GM15510 (cell line): Measurements from ENCODE around the gene ILF3.

Source experiments
- POLR2A ChIP-seq: IDR thresholded peaks from 3 replicates; pipeline ENCODE4 v1.6.1; 2011; ENCODE audit warnings: borderline replicate concordance; ENCODE audit not compliant: insufficient read length; ENCODE audit errors: extremely low read depth

The ILF3 gene

DNA sequence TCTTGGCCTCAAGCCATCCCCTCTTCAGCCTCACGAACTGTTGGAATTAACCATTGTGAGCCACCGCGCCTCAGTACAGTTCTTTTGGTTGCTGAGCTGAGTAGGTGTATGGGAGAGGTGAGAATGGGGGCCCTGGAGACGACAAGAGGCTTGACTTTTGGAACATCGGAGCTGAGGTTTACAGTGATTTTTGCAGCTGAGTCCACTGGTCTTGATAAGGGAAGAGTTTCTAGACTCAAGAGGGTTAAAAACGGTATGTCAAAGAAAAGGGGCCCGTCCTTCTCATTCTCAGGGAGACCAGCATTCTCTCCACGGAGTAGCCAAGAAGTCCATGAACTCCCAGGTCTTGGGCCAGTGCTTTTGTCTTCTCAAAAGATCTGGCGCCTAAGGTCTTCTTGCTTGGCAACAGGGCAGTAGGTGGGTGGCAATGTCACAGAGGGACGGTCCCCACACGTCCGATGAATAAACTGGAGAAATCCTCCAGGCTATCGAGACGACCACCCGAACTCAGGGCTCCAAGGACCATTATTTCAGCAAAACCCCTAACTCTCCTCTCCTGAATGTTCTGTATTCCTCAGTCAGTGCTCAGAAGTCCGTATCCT is 40.7 kb downstream of the ILF3 start:
- no peak for TF ChIP-seq POLR2A

- no peak for TF ChIP-seq POLR2A
Measured at GRCh38 chr19:10695401-10696398, 41.6 kb downstream of the ILF3 start.

DNA sequence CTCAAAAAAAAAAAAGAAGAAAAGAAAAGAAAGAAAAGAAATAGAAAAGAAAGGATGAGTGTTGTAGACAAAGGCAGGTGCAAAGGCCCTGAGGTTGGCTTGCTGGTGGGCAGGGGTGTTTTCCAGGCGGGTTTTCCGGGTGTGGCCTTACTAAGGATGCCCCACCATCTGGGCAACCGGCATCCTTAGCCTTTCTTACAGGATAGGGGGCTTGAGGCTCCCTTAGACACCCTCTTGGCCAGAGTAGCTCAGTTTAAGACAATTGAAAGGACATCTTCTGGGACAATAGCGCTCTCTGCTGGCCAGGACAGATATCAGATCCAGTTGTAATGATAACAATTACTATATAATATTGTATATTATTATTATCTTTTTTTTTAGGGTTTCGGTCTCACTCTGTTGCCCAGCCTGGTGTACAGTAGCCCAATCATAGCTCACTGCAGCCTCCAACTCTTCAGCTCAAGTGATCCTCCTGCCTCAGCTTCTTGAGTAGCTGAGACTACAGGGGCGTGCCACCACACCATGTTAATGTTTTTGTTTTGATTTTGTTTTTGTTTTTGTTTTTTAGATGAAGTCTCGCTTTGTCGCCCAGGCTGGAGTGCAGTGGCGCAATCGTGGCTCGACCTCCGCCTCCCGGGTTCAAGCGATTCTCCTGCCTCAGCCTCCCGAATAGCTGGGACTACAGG is 45.6 kb downstream of the ILF3 start:
- no peak for TF ChIP-seq POLR2A

GRCh38 chr19:10701955-10702525 is 47.9 kb downstream of the ILF3 start:
- no peak for TF ChIP-seq POLR2A

GRCh38 chr19:10706990-10707389 is 52.8 kb downstream of the ILF3 start:
- TF ChIP-seq POLR2A, result no peak

GRCh38 chr19:10707440-10707839 is 53.3 kb downstream of the ILF3 start:
- no peak for TF ChIP-seq POLR2A

- no peak for TF ChIP-seq POLR2A
Measured at GRCh38 chr19:10708291-10708690, 54.1 kb downstream of the ILF3 start.

- TF ChIP-seq POLR2A, result no peak
Measured at GRCh38 chr19:10712045-10712444, 57.9 kb downstream of the ILF3 start.

DNA sequence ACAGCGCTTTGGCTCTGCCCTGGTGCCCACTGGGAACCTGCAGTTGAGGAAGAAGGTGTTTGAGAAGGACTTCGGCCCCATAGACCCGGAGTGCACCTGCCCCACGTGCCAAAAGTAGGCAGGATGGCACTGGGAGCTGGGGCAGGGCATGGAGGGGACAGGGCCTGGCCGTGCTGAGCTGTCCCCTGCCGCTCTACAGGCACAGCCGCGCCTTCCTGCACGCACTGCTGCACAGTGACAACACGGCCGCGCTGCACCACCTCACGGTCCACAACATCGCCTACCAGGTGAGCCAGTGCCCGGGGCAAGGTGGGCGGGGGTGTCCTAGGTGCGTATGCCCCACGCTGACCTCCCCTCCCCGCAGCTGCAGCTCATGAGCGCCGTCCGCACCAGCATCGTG is 58.6 kb downstream of the ILF3 start:
- no peak for TF ChIP-seq POLR2A

GRCh38 chr19:10713317-10713716 is 59.2 kb downstream of the ILF3 start:
- TF ChIP-seq POLR2A, result no peak

- TF ChIP-seq POLR2A, result no peak
Measured at GRCh38 chr19:10717054-10717355, 62.9 kb downstream of the ILF3 start.

GRCh38 chr19:10717356-10718204 is 63.4 kb downstream of the ILF3 start, which contains the start of gene DNM2:
Gene DNM2, plus strand, starts transcription at chr19:10718079. Its CDS starts 164 bp downstream, at chr19:10718243.
- peak; percentile 91 for TF ChIP-seq POLR2A

- TF ChIP-seq POLR2A, result no peak
Measured at GRCh38 chr19:10718205-10719196, 64.4 kb downstream of the ILF3 start.
